GM18519 (cell line): ENCODE data around the gene CSNK1D.

Experiments used
- ATAC-seq: cut with Tn5 transposase; IDR thresholded peaks from one replicate; pipeline ENCODE4 v1.9.1; 2021; ENCODE audit warnings: mild to moderate bottlenecking, moderate library complexity; ENCODE audit not compliant: unreplicated experiment, low FRiP score

The CSNK1D gene

GRCh38 chr17:82241183-82241925, 32.1 kb downstream of the CSNK1D start:
- no peak for ATAC-seq

GRCh38 chr17:82240506-82241182, 32.9 kb downstream of the CSNK1D start:
- no peak for ATAC-seq

- no peak for ATAC-seq
Observed at GRCh38 chr17:82239926-82240505, 33.5 kb downstream of the CSNK1D start.

- ATAC-seq = no peak
Observed at GRCh38 chr17:82239401-82239925, 34.0 kb downstream of the CSNK1D start.

GRCh38 chr17:82238472-82239201, 34.9 kb downstream of the CSNK1D start:
- ATAC-seq = no peak

GRCh38 chr17:82237746-82238471, 35.6 kb downstream of the CSNK1D start:
- ATAC-seq = no peak

GRCh38 chr17:82237083-82237745, 36.3 kb downstream of the CSNK1D start:
- no peak for ATAC-seq

GRCh38 chr17:82236142-82236971, 37.1 kb downstream of the CSNK1D start:
- no peak for ATAC-seq

GRCh38 chr17:82235775-82236141, 37.7 kb downstream of the CSNK1D start:
- ATAC-seq = no peak

- no peak for ATAC-seq
Observed at GRCh38 chr17:82235056-82235774, 38.3 kb downstream of the CSNK1D start.

- no peak for ATAC-seq
Observed at GRCh38 chr17:82234211-82235055, 39.1 kb downstream of the CSNK1D start.

GRCh38 chr17:82232876-82233785, 40.4 kb downstream of the CSNK1D start:
- no peak for ATAC-seq

GRCh38 chr17:82232322-82232820, 41.1 kb downstream of the CSNK1D start:
- ATAC-seq = no peak

- ATAC-seq = no peak
Observed at GRCh38 chr17:82231562-82232321, 41.8 kb downstream of the CSNK1D start.

- no peak for ATAC-seq
Observed at GRCh38 chr17:82231312-82231561, 42.3 kb downstream of the CSNK1D start.
